CMK (cell line): ENCODE results near the gene ANKRD24.
A peak's percentile ranks its signal among the peaks of the same experiment; 100 is the strongest.
"Not testable (repeated sequence)": the region's sequence is repeated elsewhere in the genome, so short reads cannot be mapped to it uniquely, and the experiment has no call there.

Experiments used
- DNase-seq: peaks from one replicate; pipeline ENCODE4 v3.0.0-alpha.2; 2010; ENCODE audit warnings: low read depth

The ANKRD24 gene

DNA sequence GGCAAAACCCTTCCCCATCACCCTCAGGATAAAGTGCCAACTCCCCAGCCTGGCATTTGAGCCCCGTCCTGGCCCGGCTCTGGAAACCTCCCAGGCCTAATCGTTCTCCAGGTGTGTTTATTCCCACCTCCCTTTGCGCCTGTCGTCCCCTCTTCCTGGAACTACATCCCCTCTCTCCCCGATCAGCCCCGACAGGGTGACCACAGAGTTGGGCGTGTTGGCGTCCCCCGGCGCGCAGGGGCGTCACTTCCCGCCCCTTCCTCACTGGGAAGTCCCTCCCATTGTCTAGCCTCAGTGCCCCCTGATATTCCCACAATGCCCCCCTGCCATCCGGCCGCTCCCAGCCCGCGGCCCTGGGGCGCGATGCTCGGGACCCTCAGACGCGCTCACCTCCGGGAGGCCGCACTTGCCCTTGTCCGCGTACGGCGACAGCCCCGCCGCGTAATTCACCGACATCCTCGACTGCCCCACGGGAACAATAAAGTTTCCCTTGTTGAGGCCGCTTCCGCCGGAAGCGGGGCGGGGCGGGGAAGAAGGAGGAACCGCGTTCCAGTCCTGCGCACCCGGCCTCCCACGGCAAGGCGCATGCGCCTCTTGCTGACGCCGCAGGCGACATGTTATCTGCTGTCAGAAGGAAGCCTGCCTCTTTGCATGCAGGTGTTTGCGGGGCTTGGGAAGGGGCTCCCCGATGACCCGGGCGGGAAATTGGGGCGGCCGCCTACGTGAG lies at the start of gene ANKRD24, which contains the start of gene SIRT6:
Gene ANKRD24, plus strand, starts transcription at position 606 of the 727 bp plus-strand sequence. CDS start 3,737 bp downstream, outside the sequence.
Gene SIRT6, minus strand, starts transcription at position 480 of the 727 bp plus-strand sequence. Its CDS starts 24 bp downstream, at position 456.
- peak; percentile 91 for DNase-seq

DNA sequence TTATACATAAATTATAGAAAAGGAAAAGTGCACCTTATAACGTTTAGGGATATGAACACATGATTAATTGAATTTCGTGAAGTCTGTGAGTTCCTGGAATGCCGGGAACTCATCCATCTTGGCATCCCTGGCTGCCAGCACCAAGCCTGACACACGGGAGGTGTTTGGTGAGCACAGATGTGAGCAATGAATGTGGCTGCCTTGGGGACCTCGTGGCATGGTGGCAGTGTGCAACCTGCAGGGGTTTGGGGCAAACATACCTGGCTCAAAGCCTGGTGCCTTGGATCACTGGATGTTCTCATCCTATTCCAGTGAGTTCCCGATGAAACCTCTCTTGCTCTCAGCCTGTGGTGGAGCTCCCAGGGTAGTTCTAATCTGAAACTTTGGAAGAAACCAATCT lies 48.1 kb upstream of the ANKRD24 start:
- DNase-seq = no peak

DNA sequence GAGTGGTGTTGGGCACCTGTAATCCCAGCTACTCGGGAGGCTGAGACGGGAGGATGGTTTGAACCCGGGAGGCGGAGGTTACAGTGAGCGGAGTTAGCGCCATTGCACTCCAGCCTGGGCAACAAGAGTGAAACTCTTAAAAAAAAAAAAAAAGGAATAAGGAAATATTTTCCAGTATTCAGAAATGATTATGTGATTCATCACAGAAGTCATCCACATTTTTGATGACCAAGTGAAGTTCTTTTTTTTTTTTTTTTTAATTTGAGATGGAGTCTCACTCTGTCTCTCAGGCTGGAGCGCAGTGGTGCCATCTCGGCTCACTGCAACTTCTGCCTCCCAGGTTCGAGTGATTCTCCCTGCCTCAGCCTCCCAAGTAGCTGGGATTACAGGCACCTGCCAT lies 47.1 kb upstream of the ANKRD24 start:
- not testable (repeated sequence) for DNase-seq

GRCh38 chr19:4136680-4137088 lies 45.8 kb upstream of the ANKRD24 start:
- DNase-seq = no peak

- DNase-seq = no peak
Measured at GRCh38 chr19:4138445-4138844, 44.0 kb upstream of the ANKRD24 start.

GRCh38 chr19:4139614-4140236 lies 42.8 kb upstream of the ANKRD24 start:
- DNase-seq = peak; percentile 35

- peak; percentile 60 for DNase-seq
Measured at GRCh38 chr19:4140237-4140711, 42.2 kb upstream of the ANKRD24 start.

GRCh38 chr19:4142916-4143315 lies 39.6 kb upstream of the ANKRD24 start:
- not testable (repeated sequence) for DNase-seq

DNA sequence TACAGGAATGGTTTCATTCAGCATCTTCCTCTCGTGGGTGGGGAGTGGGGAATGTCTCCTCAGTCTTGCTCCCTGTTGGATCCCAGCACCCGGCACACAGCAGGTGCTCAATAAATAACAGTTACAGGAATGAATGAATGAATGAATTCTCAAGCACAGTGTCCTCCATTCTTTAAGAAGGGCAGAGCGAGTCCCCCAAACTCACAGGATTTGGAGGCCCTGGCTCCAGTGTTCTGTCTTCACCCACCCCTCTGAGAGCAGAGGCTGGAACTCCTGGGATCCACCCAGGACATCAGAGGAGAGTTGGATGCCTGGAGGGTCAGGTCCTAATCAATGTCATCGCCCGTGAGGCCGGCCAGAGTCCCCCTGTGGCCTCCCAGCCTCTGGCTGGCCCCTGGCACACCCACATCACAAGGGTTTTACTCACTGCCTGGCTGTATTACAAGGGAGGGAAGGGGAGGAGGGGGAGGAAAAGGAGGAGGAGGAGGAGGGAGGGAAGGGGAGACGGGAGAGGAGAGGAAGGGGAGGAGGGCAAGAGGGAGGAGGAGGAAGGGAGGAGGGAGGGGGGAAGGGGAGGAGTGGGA lies 37.7 kb upstream of the ANKRD24 start:
- no peak for DNase-seq

DNA sequence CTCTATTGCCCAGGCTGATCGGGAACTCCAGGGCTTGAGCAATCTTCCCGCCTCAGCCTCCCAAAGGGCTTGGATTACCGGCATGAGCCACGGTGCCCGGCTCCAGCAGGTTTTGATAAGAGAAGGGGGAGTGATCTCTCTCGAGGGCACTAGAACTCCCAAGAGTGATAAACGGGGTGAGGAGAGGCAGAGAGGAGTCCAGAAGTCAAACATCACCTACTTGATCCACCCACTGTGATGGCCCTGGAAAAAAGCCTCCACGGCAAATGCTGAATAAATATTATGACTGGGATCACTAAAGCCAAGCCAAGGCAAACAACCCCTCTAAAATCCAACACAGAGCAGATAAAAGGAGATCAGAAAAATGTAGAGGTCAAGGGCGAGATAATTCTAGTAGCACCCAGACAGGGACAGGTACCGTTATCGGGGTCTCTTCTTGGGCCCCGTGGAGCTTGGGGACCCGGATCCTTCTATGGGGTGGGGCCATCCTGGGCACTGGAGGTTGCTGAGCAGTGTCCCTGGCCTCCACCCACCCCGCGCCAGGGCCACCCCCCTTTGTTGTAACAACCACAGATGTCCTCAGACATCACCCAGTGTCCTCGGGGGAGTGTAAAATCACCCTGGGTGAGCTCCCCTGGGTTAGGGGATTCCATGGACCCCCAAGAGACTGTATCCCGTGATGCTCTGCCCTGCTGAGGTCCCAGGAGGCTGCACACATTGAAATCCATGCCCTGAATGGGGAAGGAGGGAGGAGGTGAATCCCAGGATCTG lies 32.8 kb upstream of the ANKRD24 start:
- no peak for DNase-seq

DNA sequence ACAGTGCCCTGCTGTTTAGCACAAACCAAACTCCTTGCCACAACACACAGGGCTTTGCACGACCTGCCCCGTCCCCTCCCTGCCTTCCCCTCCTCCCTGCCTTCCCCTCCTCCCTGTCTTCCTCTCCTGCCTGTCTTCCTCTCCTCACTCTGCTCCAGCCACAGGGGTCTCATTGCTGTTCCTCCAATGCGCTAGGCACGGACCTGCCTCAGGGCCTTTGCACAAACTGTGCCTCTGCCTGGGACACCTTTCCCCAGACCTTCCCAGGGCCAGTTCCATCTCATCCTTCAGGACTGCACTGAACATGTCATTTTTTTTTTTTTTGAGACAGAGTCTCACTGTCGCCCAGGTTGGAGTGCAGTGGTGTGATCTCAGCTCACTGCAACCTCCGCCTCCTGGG lies 30.9 kb upstream of the ANKRD24 start:
- DNase-seq = no peak

GRCh38 chr19:4152241-4152998 lies 30.1 kb upstream of the ANKRD24 start:
- no peak for DNase-seq

DNA sequence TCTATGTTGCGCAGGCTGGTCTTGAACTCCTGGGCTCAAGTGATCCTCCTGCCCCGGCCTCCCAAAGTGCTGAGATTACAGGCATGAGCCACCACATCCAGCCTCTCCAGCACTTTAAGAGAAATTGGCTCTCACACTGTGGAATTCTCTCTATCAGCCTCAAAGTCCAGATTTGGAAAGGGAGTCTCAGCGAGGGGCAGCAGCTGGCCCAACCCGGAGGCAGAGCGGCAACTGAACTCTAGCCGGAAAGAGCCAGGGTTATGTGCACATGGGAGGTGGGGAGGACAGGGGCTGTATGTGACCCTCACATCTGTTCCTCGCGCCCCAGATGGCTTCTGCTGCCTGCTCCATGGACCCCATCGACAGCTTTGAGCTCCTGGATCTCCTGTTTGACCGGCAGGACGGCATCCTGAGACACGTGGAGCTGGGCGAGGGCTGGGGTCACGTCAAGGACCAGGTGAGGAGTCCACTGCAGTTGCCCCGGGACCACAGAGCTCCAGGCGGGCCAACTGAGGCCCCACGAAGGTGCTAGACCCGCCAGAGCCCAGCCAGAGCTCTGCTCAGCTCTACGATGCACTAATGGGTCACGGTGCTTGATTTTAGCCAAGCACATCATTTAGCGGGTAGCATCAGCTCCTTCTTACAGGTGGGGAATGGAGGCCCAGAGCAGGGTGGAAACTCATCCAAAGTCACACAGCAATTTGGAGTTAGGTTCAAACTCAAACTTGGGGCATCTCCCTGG lies 27.7 kb upstream of the ANKRD24 start:
- no peak for DNase-seq

DNA sequence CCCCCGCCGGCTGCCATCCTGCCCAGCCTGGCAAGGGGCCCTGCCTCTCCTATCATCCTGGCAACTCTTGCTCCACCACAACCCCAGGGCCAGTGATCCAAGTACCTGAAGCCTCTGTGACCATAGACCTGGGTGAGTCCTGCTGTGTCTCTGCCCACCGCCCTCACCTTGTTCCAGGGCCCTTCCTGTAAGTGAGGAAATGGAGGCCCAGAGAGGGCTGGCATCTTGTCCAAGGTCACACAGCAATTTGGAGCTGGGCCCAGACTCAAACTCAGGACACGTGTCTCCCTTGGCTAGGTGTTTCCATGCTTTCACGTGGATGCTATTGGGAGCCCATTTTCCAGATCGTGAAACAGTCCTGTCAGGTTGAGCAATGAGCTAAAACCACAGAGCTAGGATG lies 25.3 kb upstream of the ANKRD24 start:
- DNase-seq = no peak

- DNase-seq = not testable (repeated sequence)
Measured at GRCh38 chr19:4157971-4158370, 24.5 kb upstream of the ANKRD24 start.

DNA sequence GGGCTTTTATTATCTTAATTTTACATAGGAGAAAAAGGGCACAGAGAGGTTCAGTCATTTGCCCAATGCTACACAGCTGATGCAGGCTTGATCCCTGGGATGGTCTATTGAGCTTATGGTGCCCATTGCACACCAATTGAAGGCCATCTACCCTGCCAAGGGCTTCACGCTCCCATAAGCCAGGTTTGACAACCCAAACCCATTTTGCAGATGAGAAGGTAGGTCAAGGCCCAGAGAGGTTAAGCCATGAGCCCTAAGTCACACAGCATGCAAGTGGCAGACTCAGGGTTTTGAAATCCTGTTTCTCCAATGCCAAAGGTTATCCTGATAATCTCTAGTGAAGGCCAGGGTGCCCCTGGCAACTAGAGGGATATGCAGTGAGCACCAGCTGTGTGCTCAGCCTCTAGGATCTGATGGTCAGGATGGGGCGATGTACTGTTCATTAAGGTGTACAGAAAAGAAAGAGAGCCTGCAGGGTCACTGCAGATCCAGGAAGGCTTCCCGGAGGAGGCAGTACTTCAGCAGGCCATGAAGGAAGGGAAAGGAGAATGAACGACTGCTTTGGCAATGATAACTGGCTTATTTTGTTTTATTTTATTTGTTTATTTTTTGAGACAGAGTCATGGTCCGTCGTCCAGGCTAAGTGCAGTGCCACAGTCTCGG lies 20.9 kb upstream of the ANKRD24 start:
- DNase-seq = no peak

DNA sequence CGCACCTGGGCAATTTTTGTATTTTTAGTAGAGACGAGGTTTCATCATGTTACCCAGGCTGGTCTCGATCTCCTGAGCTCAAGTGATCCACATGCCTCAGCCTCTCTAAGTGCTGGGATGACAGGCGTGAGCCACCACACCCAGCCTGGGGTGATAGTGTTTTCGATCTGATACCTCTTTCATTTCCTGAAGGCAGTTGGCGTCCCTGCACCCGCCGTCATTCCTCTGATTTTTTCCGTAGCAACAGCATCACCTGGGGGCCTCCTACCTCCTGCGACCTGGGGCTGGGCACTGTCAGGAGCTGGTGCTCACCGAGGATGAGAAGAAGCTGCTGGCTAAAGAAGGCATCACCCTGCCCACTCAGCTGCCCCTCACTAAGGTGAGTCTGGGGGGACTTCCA lies 18.2 kb upstream of the ANKRD24 start:
- DNase-seq = no peak

DNA sequence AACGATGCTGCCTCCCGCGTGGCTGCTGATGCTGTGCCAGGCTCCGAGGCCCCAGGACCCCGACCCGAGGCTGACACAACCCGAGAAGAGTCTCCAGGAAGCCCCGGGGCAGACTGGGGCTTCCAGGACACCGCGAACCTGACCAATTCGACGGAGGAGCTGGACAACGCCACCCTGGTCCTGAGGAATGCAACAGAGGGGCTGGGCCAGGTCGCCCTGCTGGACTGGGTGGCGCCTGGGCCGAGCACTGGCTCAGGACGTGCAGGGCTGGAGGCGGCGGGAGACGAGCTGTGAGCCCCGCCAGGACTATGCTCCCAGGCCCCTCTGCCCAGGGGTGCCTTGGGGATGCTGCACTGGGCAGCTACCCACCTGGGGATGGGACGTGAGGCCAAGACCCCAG lies 10.8 kb upstream of the ANKRD24 start:
- DNase-seq = no peak

DNA sequence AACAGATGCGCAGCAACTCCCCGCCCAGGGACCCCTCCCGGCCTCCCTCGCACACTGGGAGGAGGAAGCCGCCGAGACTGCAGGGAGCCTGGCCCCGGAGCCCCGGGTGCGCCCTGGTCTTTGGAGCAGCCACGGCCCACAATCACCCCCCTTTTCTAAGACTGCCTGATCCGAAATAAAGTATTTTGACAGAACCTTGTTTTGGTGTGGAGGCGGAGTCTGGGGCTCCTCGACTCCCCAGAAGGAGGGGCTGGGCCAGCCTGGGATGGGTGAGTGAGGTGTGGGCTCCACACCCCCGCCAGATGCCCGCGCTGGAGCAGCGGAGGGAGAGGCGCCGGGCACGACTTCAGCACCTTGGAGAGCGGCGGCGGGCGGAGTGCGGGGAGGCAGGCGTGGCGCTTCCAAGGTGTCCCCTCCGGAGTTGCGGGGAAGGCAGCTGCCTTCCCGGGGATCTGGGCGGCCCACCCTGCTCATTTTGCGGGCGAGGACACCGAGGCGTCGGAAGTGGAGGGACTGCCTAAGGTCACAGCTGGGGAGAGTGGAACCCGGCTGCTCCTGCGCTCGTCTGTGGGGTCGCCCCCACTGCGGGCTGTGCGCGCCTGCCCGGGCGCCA lies 9.5 kb upstream of the ANKRD24 start:
- no peak for DNase-seq
